HepG2 (cell line): ENCODE measurements around the gene SNX21. TPM values are rescaled to one million over a fixed set of nuclear protein-coding genes. Genes with fewer than 3 reads are reported as not detected.
A peak's percentile ranks its signal among the peaks of the same experiment; 100 is the strongest.

Experiments used
- JARID2 ChIP-seq: sonication (generic); formaldehyde crosslinking; IDR thresholded peaks from 2 replicates; pipeline ENCODE4 v1.8.1; 2023; ENCODE audit warnings: missing genetic modification reagents, inconsistent platforms; ENCODE audit not compliant: insufficient replicate concordance
- NFE2 ChIP-seq: sonication (generic); formaldehyde crosslinking; IDR thresholded peaks from 2 replicates; pipeline ENCODE4 v1.4.0; 2020; ENCODE audit warnings: missing genetic modification reagents
- NRL ChIP-seq: sonication (generic); formaldehyde crosslinking; IDR thresholded peaks from 2 replicates; pipeline ENCODE4 v1.5.0; 2020; ENCODE audit warnings: missing genetic modification reagents, mild to moderate bottlenecking, moderate library complexity, borderline replicate concordance
- SKI ChIP-seq: fragments of 450-650 bp; IDR thresholded peaks from one replicate; pipeline ENCODE4 v1.6.1; 2018; ENCODE audit warnings: mild to moderate bottlenecking; ENCODE audit not compliant: partially characterized antibody
- THYN1 ChIP-seq: sonication (generic); formaldehyde crosslinking; IDR thresholded peaks from 2 replicates; pipeline ENCODE4 v1.8.1; 2023; ENCODE audit warnings: low read depth, mild to moderate bottlenecking, moderate library complexity, missing genetic modification reagents, borderline replicate concordance
- ZNF124 ChIP-seq: sonication (generic); formaldehyde crosslinking; IDR thresholded peaks from 2 replicates; pipeline ENCODE4 v1.4.0; 2020; ENCODE audit warnings: missing genetic modification reagents
- ZNF331 ChIP-seq: sonication (generic); formaldehyde crosslinking; IDR thresholded peaks from 2 replicates; pipeline ENCODE4 v1.4.0; 2020; ENCODE audit warnings: missing genetic modification reagents
- ZNF460 ChIP-seq: sonication (generic); formaldehyde crosslinking; IDR thresholded peaks from 2 replicates; pipeline ENCODE4 v1.5.1; 2020; ENCODE audit warnings: missing genetic modification reagents, mild to moderate bottlenecking, borderline replicate concordance
- ZNF510 ChIP-seq: sonication (generic); formaldehyde crosslinking; IDR thresholded peaks from 2 replicates; pipeline ENCODE4 v1.4.0; 2020; ENCODE audit warnings: low read depth, mild to moderate bottlenecking, missing genetic modification reagents
- polyA plus RNA-seq, 8 experiments: library from polyadenylated mRNA; depleted of rRNA in 3 of 8; stranded (reverse) in 7 of 8; unstranded in 1 of 8; fragments of >200 nt; fragmentation: Illumina TruSeq in 4 of 8; extraction: Trizol in 4 of 8; gene quantifications; 2 replicates each; pipeline versions ENCODE4 v1.2.1 to v1.2.3, GENCODE V29; 2011 to 2016; ENCODE audit warnings: low read depth in 4 of 8, missing spikeins in 1 of 8, mixed read lengths in 1 of 8; ENCODE audit not compliant: insufficient read depth in 1 of 8
- total RNA-seq, 5 experiments: library from RNA; depleted of rRNA; stranded (reverse); fragments of >200 nt; fragmentation: Illumina TruSeq; extraction: Trizol; gene quantifications; 2 replicates each; pipeline ENCODE4 v1.2.3, GENCODE V29; 2016; ENCODE audit warnings: low read depth in 1 of 5
- TF ChIP-seq, protein P1 (sequence below): sonication (generic); formaldehyde crosslinking; IDR thresholded peaks from 2 replicates; pipeline ENCODE4 v1.8.1; 2022; ENCODE audit warnings: low read depth, mild to moderate bottlenecking, missing genetic modification reagents
- TF ChIP-seq, protein P2 (sequence below): sonication (generic); formaldehyde crosslinking; IDR thresholded peaks from 2 replicates; pipeline ENCODE4 v1.4.0; 2020; ENCODE audit warnings: missing genetic modification reagents
- TF ChIP-seq, protein P3 (sequence below): sonication (generic); formaldehyde crosslinking; conservative IDR thresholded peaks from 2 replicates; pipeline ENCODE4 v1.8.0; 2022; ENCODE audit warnings: missing genetic modification reagents
- TF ChIP-seq, protein P4 (sequence below): sonication (generic); formaldehyde crosslinking; IDR thresholded peaks from 2 replicates; pipeline ENCODE4 v1.4.0; 2020; ENCODE audit warnings: missing genetic modification reagents, borderline replicate concordance
- TF ChIP-seq, protein P5 (sequence below): sonication (generic); formaldehyde crosslinking; IDR thresholded peaks from 2 replicates; pipeline ENCODE4 v1.5.0; 2020; ENCODE audit warnings: mild to moderate bottlenecking, missing genetic modification reagents

SNX21 gene
- total and polyA plus RNA-seq, 2 of the 13 experiments (the other 11 are each of a cell fraction or from before 2014, with no cell fraction given): 7.7 to 12.8 TPM

DNA sequence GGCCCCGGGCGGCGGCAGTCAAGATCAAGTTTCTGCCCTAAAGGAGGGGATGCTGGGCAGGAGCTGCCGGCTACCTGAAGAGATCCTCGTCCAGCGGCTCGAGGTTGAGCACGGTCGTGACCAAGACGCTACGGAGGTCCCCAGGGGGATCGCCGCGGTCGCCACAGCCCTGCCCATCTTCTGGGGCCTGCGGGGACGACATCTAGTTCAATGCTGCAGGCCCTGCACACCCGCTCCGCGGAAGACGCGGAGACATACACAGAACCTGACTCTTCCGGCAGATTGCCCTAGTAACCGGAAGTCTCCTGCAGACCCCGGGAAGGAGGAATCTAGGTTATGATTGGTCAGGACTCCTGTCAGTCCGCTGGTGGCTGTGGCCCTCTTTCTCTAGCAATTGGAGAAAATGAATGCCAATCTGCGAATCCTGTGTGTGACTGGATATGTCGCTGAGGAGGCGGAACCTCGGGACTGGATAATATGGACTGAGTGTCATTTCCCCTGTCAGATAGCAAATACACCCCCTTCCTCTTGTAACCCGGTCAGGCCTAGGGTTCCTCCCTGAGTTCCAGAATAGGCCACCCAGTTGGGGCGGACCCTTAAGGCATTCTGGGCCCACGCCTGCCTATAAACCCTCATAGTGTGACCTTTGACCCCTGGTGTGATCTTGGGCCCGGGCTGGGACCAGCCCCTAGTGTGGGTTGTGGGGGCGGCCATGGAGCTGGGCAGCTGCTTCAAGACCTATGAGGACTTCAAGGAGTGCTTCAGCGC lies 23.7 kb downstream of the SNX21 start, which contains the start of the genes ACOT8 and ZSWIM3 (continued):
- TF ChIP-seq, protein P1, sequence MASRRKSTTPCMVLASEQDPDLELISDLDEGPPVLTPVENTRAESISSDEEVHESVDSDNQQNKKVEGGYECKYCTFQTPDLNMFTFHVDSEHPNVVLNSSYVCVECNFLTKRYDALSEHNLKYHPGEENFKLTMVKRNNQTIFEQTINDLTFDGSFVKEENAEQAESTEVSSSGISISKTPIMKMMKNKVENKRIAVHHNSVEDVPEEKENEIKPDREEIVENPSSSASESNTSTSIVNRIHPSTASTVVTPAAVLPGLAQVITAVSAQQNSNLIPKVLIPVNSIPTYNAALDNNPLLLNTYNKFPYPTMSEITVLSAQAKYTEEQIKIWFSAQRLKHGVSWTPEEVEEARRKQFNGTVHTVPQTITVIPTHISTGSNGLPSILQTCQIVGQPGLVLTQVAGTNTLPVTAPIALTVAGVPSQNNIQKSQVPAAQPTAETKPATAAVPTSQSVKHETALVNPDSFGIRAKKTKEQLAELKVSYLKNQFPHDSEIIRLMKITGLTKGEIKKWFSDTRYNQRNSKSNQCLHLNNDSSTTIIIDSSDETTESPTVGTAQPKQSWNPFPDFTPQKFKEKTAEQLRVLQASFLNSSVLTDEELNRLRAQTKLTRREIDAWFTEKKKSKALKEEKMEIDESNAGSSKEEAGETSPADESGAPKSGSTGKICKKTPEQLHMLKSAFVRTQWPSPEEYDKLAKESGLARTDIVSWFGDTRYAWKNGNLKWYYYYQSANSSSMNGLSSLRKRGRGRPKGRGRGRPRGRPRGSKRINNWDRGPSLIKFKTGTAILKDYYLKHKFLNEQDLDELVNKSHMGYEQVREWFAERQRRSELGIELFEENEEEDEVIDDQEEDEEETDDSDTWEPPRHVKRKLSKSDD (CRISPR knock-in tag): no peak
- TF ChIP-seq, protein P2, sequence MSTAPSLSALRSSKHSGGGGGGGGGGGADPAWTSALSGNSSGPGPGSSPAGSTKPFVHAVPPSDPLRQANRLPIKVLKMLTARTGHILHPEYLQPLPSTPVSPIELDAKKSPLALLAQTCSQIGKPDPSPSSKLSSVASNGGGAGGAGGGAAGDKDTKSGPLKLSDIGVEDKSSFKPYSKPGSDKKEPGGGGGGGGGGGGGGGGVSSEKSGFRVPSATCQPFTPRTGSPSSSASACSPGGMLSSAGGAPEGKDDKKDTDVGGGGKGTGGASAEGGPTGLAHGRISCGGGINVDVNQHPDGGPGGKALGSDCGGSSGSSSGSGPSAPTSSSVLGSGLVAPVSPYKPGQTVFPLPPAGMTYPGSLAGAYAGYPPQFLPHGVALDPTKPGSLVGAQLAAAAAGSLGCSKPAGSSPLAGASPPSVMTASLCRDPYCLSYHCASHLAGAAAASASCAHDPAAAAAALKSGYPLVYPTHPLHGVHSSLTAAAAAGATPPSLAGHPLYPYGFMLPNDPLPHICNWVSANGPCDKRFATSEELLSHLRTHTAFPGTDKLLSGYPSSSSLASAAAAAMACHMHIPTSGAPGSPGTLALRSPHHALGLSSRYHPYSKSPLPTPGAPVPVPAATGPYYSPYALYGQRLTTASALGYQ: 0 out of 2 replicates have a peak, but pooled peaks have one; percentile 26
- TF ChIP-seq ZNF124 (CRISPR knock-in tag) (no peak; the same call in 1 of the 2 replicates), SKI (no peak), ZNF460 (CRISPR knock-in tag) (no peak), JARID2 (CRISPR knock-in tag) (no peak), NRL (CRISPR knock-in tag) (no peak; the same call in 1 of the 2 replicates), ZNF510 (CRISPR knock-in tag) (0 out of 2 replicates have a peak, but pooled peaks have one; percentile 65), NFE2 (CRISPR knock-in tag) (no peak; the same call in 1 of the 2 replicates), THYN1 (CRISPR knock-in tag) (no peak), ZNF331 (CRISPR knock-in tag) (peak; percentile 77)
- TF ChIP-seq, protein P3, sequence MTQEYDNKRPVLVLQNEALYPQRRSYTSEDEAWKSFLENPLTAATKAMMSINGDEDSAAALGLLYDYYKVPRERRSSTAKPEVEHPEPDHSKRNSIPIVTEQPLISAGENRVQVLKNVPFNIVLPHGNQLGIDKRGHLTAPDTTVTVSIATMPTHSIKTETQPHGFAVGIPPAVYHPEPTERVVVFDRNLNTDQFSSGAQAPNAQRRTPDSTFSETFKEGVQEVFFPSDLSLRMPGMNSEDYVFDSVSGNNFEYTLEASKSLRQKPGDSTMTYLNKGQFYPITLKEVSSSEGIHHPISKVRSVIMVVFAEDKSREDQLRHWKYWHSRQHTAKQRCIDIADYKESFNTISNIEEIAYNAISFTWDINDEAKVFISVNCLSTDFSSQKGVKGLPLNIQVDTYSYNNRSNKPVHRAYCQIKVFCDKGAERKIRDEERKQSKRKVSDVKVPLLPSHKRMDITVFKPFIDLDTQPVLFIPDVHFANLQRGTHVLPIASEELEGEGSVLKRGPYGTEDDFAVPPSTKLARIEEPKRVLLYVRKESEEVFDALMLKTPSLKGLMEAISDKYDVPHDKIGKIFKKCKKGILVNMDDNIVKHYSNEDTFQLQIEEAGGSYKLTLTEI: no peak
- TF ChIP-seq, protein P4, sequence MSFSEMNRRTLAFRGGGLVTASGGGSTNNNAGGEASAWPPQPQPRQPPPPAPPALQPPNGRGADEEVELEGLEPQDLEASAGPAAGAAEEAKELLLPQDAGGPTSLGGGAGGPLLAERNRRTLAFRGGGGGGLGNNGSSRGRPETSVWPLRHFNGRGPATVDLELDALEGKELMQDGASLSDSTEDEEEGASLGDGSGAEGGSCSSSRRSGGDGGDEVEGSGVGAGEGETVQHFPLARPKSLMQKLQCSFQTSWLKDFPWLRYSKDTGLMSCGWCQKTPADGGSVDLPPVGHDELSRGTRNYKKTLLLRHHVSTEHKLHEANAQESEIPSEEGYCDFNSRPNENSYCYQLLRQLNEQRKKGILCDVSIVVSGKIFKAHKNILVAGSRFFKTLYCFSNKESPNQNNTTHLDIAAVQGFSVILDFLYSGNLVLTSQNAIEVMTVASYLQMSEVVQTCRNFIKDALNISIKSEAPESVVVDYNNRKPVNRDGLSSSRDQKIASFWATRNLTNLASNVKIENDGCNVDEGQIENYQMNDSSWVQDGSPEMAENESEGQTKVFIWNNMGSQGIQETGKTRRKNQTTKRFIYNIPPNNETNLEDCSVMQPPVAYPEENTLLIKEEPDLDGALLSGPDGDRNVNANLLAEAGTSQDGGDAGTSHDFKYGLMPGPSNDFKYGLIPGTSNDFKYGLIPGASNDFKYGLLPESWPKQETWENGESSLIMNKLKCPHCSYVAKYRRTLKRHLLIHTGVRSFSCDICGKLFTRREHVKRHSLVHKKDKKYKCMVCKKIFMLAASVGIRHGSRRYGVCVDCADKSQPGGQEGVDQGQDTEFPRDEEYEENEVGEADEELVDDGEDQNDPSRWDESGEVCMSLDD (CRISPR knock-in tag): no peak; the same call in 1 of the 2 replicates
- TF ChIP-seq, protein P5, sequence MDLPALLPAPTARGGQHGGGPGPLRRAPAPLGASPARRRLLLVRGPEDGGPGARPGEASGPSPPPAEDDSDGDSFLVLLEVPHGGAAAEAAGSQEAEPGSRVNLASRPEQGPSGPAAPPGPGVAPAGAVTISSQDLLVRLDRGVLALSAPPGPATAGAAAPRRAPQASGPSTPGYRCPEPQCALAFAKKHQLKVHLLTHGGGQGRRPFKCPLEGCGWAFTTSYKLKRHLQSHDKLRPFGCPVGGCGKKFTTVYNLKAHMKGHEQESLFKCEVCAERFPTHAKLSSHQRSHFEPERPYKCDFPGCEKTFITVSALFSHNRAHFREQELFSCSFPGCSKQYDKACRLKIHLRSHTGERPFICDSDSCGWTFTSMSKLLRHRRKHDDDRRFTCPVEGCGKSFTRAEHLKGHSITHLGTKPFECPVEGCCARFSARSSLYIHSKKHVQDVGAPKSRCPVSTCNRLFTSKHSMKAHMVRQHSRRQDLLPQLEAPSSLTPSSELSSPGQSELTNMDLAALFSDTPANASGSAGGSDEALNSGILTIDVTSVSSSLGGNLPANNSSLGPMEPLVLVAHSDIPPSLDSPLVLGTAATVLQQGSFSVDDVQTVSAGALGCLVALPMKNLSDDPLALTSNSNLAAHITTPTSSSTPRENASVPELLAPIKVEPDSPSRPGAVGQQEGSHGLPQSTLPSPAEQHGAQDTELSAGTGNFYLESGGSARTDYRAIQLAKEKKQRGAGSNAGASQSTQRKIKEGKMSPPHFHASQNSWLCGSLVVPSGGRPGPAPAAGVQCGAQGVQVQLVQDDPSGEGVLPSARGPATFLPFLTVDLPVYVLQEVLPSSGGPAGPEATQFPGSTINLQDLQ (CRISPR knock-in tag): no peak
